IMR-90 (cell line): ENCODE results near the gene MIER1.

Experiments
- CEBPB ChIP-seq: IDR thresholded peaks from 2 replicates; pipeline ENCODE4 v1.6.1; 2012; ENCODE audit warnings: low read depth, low read length, improper control_type of control experiment
- POLR2A ChIP-seq: IDR thresholded peaks from 2 replicates; pipeline ENCODE4 v1.6.1; 2012; ENCODE audit warnings: mild to moderate bottlenecking, low read depth, low read length
- RCOR1 ChIP-seq: IDR thresholded peaks from 2 replicates; pipeline ENCODE4 v1.6.1; 2012; ENCODE audit warnings: mild to moderate bottlenecking, low read length, improper control_type of control experiment; ENCODE audit not compliant: insufficient replicate concordance
- USF2 ChIP-seq: fragments of 150-350 bp; IDR thresholded peaks from 2 replicates; pipeline ENCODE4 v1.6.1; 2017; ENCODE audit warnings: mild to moderate bottlenecking, antibody characterized with exemption, low read length, low read depth
- TF ChIP-seq, protein P1 (sequence below): conservative IDR thresholded peaks from 2 replicates; pipeline ENCODE4 v1.5.1; 2012; ENCODE audit warnings: mild to moderate bottlenecking, low read depth, low read length, improper control_type of control experiment

DNA sequence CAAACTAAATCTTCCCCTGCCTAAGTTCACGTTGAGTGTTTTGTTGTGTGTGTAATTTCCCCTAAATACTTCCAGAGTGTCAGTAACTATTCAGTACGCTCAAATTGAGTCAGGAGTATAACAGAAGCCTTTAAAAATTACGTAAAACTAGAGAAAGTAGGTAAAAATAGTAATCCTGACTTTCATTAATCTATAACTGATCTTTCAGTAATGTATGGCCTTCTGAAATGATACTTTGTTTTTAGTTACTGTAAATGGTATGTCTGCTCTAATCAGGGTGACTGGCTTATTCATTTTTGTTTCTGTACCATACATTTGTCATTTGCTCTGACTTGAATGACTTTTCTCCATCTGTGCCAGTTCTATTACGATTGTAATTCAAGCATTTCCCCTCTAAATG, 29.4 kb downstream of the MIER1 start:
- TF ChIP-seq, protein P1, sequence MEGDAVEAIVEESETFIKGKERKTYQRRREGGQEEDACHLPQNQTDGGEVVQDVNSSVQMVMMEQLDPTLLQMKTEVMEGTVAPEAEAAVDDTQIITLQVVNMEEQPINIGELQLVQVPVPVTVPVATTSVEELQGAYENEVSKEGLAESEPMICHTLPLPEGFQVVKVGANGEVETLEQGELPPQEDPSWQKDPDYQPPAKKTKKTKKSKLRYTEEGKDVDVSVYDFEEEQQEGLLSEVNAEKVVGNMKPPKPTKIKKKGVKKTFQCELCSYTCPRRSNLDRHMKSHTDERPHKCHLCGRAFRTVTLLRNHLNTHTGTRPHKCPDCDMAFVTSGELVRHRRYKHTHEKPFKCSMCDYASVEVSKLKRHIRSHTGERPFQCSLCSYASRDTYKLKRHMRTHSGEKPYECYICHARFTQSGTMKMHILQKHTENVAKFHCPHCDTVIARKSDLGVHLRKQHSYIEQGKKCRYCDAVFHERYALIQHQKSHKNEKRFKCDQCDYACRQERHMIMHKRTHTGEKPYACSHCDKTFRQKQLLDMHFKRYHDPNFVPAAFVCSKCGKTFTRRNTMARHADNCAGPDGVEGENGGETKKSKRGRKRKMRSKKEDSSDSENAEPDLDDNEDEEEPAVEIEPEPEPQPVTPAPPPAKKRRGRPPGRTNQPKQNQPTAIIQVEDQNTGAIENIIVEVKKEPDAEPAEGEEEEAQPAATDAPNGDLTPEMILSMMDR = no peak
- TF ChIP-seq CEBPB (no peak), POLR2A (no peak), RCOR1 (no peak), USF2 (no peak)
